ENCODE results near the gene ITCH.
"Not testable (repeated sequence)": the region's sequence is repeated elsewhere in the genome, so short reads cannot be mapped to it uniquely, and the experiment has no call there.

DNA sequence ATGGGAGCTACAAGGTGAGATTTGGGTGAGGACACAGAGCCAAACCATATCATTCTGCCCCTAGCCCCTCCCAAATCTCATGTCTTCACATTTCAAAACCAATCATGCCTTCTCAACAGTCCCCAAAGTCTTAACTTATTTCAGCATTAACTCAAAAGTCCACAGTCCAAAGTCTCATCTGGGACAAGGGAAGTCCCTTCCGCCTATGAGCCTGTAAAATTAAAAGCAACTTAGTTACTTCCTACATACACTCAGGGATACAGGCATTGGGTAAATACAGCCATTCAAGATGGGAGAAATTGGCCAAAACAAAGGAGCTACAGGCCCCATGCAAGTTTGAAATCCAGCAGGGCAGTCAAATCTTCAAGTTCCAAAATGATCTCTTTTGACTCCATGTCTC, 119.1 kb downstream of the ITCH start:
- not testable (repeated sequence) for TF ChIP-seq EZH2 (IDR thresholded peaks at IDR 0.05; ENCODE audit: borderline replicate concordance)
- TF ChIP-seq, protein P1, sequence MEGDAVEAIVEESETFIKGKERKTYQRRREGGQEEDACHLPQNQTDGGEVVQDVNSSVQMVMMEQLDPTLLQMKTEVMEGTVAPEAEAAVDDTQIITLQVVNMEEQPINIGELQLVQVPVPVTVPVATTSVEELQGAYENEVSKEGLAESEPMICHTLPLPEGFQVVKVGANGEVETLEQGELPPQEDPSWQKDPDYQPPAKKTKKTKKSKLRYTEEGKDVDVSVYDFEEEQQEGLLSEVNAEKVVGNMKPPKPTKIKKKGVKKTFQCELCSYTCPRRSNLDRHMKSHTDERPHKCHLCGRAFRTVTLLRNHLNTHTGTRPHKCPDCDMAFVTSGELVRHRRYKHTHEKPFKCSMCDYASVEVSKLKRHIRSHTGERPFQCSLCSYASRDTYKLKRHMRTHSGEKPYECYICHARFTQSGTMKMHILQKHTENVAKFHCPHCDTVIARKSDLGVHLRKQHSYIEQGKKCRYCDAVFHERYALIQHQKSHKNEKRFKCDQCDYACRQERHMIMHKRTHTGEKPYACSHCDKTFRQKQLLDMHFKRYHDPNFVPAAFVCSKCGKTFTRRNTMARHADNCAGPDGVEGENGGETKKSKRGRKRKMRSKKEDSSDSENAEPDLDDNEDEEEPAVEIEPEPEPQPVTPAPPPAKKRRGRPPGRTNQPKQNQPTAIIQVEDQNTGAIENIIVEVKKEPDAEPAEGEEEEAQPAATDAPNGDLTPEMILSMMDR (IDR thresholded peaks at IDR 0.05; ENCODE audit: poor library complexity), result not testable (repeated sequence)
